SK-N-SH (cell line): ENCODE results near the gene ANKRD52. TPM values are rescaled to one million over a fixed set of nuclear protein-coding genes. Genes with fewer than 3 reads are reported as not detected.

Experiments
- CTCF ChIA-PET: fragments of 300-600, 350-600 bp; formaldehyde crosslinking; extraction: SDS; loops from one replicate; lab custom pipeline; 2021; lab: Yijun Ruan, JAX
- POLR2A ChIA-PET: fragments of 350-600 bp; sonication (Branson Sonifier 250); formaldehyde crosslinking; extraction: SDS; loops from one replicate; lab custom pipeline; 2020; ENCODE audit warnings: antibody characterized with exemption, inconsistent platforms; lab: Yijun Ruan, JAX
- DNase-seq: peaks from one replicate; pipeline ENCODE4 v3.0.0; 2012
- H2AFZ ChIP-seq: fragments of 200-600 bp; sonication (generic); 2 replicates; pipeline ENCODE4 v1.8.1; 2016; ENCODE audit warnings: antibody characterized with exemption, mild to moderate bottlenecking, low read depth
- H3F3A ChIP-seq: fragments of 200-600 bp; sonication (generic); replicated peaks from 2 replicates; pipeline ENCODE3; 2016; ENCODE audit warnings: antibody characterized with exemption, mild to moderate bottlenecking; ENCODE audit not compliant: insufficient read depth
- H3K27ac ChIP-seq, 2 experiments: fragments of 200-500 bp in 1 of 2; fragments of 200-600 bp in 1 of 2; sonication (Bioruptor generic) in 1 of 2; sonication (generic), shearing (Covaris generic) in 1 of 2; 2 replicates each; pipeline versions ENCODE4 v1.5.1 to v1.6.1; 2014 to 2016; ENCODE audit warnings: low read depth in 2 of 2, inconsistent platforms in 1 of 2, low read length in 1 of 2, mild to moderate bottlenecking in 1 of 2, mixed read lengths in 1 of 2
- H3K27me3 ChIP-seq: fragments of 200-600 bp; sonication (generic), shearing (Covaris generic); 2 replicates; pipeline ENCODE4 v1.6.1; 2016; ENCODE audit warnings: mixed run types; ENCODE audit not compliant: insufficient read depth
- H3K36me3 ChIP-seq, 2 experiments: fragments of 200-500 bp in 1 of 2; fragments of 200-600 bp in 1 of 2; sonication (Bioruptor generic) in 1 of 2; sonication (generic) in 1 of 2; replicated peaks in 1 of 2; 2 replicates each; pipeline versions ENCODE3 to v1.5.1; 2014 to 2016; ENCODE audit warnings: low read length in 1 of 2, mild to moderate bottlenecking in 1 of 2; ENCODE audit not compliant: insufficient read depth in 2 of 2, control insufficient read depth in 1 of 2
- H3K4me1 ChIP-seq, 2 experiments: fragments of 200-500 bp in 1 of 2; fragments of 200-600 bp in 1 of 2; sonication (Bioruptor generic) in 1 of 2; sonication (generic), shearing (Covaris generic) in 1 of 2; 2 replicates each; pipeline versions ENCODE4 v1.5.1 to v1.6.1; 2014 to 2016; ENCODE audit warnings: low read depth in 1 of 2, low read length in 1 of 2, mixed run types in 1 of 2; ENCODE audit not compliant: insufficient read depth in 2 of 2, control insufficient read depth in 1 of 2
- H3K4me2 ChIP-seq: fragments of 200-600 bp; sonication (generic), shearing (Covaris generic); 2 replicates; pipeline ENCODE4 v1.6.1; 2017; ENCODE audit warnings: mixed run types
- H3K4me3 ChIP-seq, 2 experiments: fragments of 200-500 bp in 1 of 2; fragments of 200-600 bp in 1 of 2; sonication (Bioruptor generic) in 1 of 2; sonication (generic), shearing (Covaris generic) in 1 of 2; 2 replicates each; pipeline versions ENCODE4 v1.5.1 to v1.8.1; 2014 to 2016; ENCODE audit warnings: low read depth in 2 of 2, inconsistent platforms in 1 of 2, low read length in 1 of 2, mild to moderate bottlenecking in 1 of 2, mixed read lengths in 1 of 2, moderate library complexity in 1 of 2
- H3K79me2 ChIP-seq: fragments of 200-600 bp; sonication (generic); 2 replicates; pipeline ENCODE4 v1.8.1; 2017; ENCODE audit warnings: mild to moderate bottlenecking; ENCODE audit not compliant: insufficient read depth
- H3K9ac ChIP-seq: fragments of 200-600 bp; sonication (generic); 2 replicates; pipeline ENCODE4 v1.6.1; 2017; ENCODE audit warnings: mixed run types
- H3K9me2 ChIP-seq: fragments of 200-600 bp; sonication (generic); 2 replicates; pipeline ENCODE4 v1.6.1; 2017; ENCODE audit warnings: mixed run types
- H3K9me3 ChIP-seq: fragments of 200-600 bp; sonication (generic); 2 replicates; pipeline ENCODE4 v1.6.1; 2017; ENCODE audit warnings: mixed run types, mild to moderate bottlenecking, moderate library complexity
- H4K20me1 ChIP-seq: fragments of 200-600 bp; sonication (generic); 2 replicates; pipeline ENCODE4 v1.6.1; 2017; ENCODE audit warnings: mild to moderate bottlenecking, mixed run types; ENCODE audit not compliant: insufficient read depth
- CHD2 ChIP-seq: fragments of 150-350 bp; IDR thresholded peaks from 2 replicates; pipeline ENCODE4 v1.6.1; 2018; ENCODE audit warnings: low read length; ENCODE audit not compliant: partially characterized antibody
- ELF1 ChIP-seq: IDR thresholded peaks from 2 replicates; pipeline ENCODE4 v1.4.0; 2012
- EP300 ChIP-seq, 2 experiments: IDR thresholded peaks; 2 replicates each; pipeline versions ENCODE4 v1.4.0 to v1.6.1; 2012; ENCODE audit warnings: borderline replicate concordance in 1 of 2, low read depth in 1 of 2, low read length in 1 of 2
- GATA2 ChIP-seq: sonication (generic); formaldehyde crosslinking; IDR thresholded peaks from 2 replicates; pipeline ENCODE4 v1.5.0; 2020; ENCODE audit warnings: mild to moderate bottlenecking, missing genetic modification reagents
- NRF1 ChIP-seq: IDR thresholded peaks from 2 replicates; pipeline ENCODE4 v1.6.1; 2012; ENCODE audit warnings: low read depth, mild to moderate bottlenecking, low read length
- PBX3 ChIP-seq: IDR thresholded peaks from 2 replicates; pipeline ENCODE4; 2012
- POLR2AphosphoS5 ChIP-seq: IDR thresholded peaks from 2 replicates; pipeline ENCODE4 v1.6.1; 2012; ENCODE audit warnings: low read depth, low read length
- RXRA ChIP-seq: IDR thresholded peaks from 2 replicates; pipeline ENCODE4 v1.4.0; 2012; ENCODE audit warnings: low read depth, mild to moderate bottlenecking, borderline replicate concordance
- SIN3A ChIP-seq: IDR thresholded peaks from 2 replicates; pipeline ENCODE4 v1.6.1; 2012; ENCODE audit warnings: low read depth, mild to moderate bottlenecking, low read length, moderate library complexity, borderline replicate concordance
- TCF12 ChIP-seq: IDR thresholded peaks from 2 replicates; pipeline ENCODE4 v1.4.0; 2012
- USF2 ChIP-seq: fragments of 150-350 bp; IDR thresholded peaks from 2 replicates; pipeline ENCODE4 v1.6.1; 2017; ENCODE audit warnings: antibody characterized with exemption, low read length, low read depth, borderline replicate concordance
- polyA plus RNA-seq, 3 experiments: library from polyadenylated mRNA; depleted of rRNA; stranded (reverse); fragments of >200 nt; gene quantifications; 2 replicates each; pipeline ENCODE4 v1.2.3, GENCODE V29; 2012
- TF ChIP-seq, protein P1 (sequence below): fragments of 200-600 bp; sonication (generic); IDR thresholded peaks from 2 replicates; pipeline ENCODE4 v1.6.1; 2017; ENCODE audit warnings: antibody characterized with exemption, mild to moderate bottlenecking, moderate library complexity
- TF ChIP-seq, protein P2 (sequence below): IDR thresholded peaks from 2 replicates; pipeline ENCODE4 v1.4.0; 2012; ENCODE audit warnings: low read depth, borderline replicate concordance
- TF ChIP-seq, protein P3 (sequence below): IDR thresholded peaks from 2 replicates; pipeline ENCODE4 v1.4.0; 2012; ENCODE audit warnings: low read depth, borderline replicate concordance

ANKRD52 gene
- polyA plus RNA-seq, 1 of the 3 experiments (the other 2 are of a cell fraction), result 23.4 TPM

DNA sequence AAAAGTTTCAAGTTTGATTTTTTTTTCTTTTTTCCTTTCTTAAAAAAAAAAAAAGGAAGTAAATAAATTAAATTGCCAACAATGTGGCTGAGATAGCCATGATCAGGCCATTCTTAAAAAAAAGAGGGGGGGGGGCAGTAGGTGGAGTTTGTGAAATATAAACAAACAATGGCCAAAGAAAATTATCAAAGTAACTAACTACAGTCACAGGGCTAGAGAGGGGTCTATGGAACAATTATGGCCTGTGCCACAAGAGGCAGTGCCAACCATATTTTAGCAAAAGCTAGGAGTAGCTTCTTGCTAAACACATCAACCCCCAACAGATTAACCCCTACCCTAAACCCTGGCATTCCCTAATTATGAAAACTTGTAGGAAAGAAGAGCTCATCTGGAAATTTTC lies 52.7 kb downstream of the ANKRD52 start:
- peaks cover 46% of the 10 kb centered on the region for H3F3A ChIP-seq
- H3K4me2 ChIP-seq, result no peak overlapping the region
- H3K27me3 ChIP-seq, result no peaks in the 10 kb centered on the region
- ChIA-PET CTCF (interaction anchor here (1.0 to 7.3 kb wide), 12 partner anchors 9 to 210 kb away, joined by 3 to 123 read pairs (median 4); partner anchors contain the start of genes ANKRD52, RNF41 and SMARCC2), POLR2A (interaction anchor here (3.8 kb wide), 1 partner anchor 16 kb away, joined by 23 read pairs; the partner anchor contains the start of gene RNF41)
- H3K4me3 ChIP-seq, result no peak overlapping the region
- H3K79me2 ChIP-seq, result no peaks in the 10 kb centered on the region
- TF ChIP-seq, protein P1, sequence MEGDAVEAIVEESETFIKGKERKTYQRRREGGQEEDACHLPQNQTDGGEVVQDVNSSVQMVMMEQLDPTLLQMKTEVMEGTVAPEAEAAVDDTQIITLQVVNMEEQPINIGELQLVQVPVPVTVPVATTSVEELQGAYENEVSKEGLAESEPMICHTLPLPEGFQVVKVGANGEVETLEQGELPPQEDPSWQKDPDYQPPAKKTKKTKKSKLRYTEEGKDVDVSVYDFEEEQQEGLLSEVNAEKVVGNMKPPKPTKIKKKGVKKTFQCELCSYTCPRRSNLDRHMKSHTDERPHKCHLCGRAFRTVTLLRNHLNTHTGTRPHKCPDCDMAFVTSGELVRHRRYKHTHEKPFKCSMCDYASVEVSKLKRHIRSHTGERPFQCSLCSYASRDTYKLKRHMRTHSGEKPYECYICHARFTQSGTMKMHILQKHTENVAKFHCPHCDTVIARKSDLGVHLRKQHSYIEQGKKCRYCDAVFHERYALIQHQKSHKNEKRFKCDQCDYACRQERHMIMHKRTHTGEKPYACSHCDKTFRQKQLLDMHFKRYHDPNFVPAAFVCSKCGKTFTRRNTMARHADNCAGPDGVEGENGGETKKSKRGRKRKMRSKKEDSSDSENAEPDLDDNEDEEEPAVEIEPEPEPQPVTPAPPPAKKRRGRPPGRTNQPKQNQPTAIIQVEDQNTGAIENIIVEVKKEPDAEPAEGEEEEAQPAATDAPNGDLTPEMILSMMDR, result peak; percentile 39
- TF ChIP-seq, protein P2, sequence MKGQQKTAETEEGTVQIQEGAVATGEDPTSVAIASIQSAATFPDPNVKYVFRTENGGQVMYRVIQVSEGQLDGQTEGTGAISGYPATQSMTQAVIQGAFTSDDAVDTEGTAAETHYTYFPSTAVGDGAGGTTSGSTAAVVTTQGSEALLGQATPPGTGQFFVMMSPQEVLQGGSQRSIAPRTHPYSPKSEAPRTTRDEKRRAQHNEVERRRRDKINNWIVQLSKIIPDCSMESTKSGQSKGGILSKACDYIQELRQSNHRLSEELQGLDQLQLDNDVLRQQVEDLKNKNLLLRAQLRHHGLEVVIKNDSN, result no peak
- TF ChIP-seq USF2 (no peak), POLR2AphosphoS5 (no peak), CHD2 (no peak), SIN3A (no peak)
- TF ChIP-seq, protein P3, sequence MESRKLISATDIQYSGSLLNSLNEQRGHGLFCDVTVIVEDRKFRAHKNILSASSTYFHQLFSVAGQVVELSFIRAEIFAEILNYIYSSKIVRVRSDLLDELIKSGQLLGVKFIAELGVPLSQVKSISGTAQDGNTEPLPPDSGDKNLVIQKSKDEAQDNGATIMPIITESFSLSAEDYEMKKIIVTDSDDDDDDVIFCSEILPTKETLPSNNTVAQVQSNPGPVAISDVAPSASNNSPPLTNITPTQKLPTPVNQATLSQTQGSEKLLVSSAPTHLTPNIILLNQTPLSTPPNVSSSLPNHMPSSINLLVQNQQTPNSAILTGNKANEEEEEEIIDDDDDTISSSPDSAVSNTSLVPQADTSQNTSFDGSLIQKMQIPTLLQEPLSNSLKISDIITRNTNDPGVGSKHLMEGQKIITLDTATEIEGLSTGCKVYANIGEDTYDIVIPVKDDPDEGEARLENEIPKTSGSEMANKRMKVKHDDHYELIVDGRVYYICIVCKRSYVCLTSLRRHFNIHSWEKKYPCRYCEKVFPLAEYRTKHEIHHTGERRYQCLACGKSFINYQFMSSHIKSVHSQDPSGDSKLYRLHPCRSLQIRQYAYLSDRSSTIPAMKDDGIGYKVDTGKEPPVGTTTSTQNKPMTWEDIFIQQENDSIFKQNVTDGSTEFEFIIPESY, result no peak
- H4K20me1 ChIP-seq, result no peaks in the 10 kb centered on the region; the same call in 1 of the 2 replicates
- H3K9me3 ChIP-seq, result no peaks in the 10 kb centered on the region
- no peaks in the 10 kb centered on the region; a peak in 1 of 4 replicates for H3K4me1 ChIP-seq
- H2AFZ ChIP-seq, result no peak overlapping the region
- H3K9me2 ChIP-seq, result no peaks in the 10 kb centered on the region
- H3K27ac ChIP-seq, result 0 out of 4 replicates have a peak overlapping the region, but pooled peaks of 1 of the 2 experiments have one; percentile 8
- DNase-seq, result no peak
- H3K9ac ChIP-seq, result no peak overlapping the region
- H3K36me3 ChIP-seq, result peaks cover 45 to 52% of the 10 kb centered on the region in 2 experiments

DNA sequence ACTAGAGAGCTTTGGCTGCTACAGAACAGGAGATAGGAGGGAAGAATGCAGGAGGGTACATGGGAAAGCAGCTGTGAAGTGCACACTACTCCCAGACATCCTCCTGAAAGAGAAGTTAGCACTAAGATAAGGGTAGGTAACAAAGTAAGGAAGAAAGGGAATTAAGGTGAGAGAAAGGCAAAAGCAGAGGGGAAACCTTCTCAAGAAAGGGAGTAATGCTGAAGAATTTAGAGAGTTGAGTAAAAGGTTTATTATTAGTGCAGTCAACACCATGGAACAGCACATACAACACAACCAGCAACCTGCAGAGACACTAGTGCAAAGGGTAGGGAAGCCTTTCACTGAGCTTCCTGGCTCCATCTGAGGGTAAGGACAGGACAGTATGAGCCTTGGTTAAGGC lies 53.9 kb downstream of the ANKRD52 start:
- H3K4me2 ChIP-seq, result no peak overlapping the region
- no peaks in the 10 kb centered on the region for H3K27me3 ChIP-seq
- POLR2A ChIA-PET, result interaction anchor here (1.6 kb wide), 1 partner anchor 17 kb away, joined by 6 read pairs; the partner anchor contains the start of gene RNF41
- no peaks in the 10 kb centered on the region; a peak in 1 of 4 replicates for H3K4me1 ChIP-seq
- CTCF ChIA-PET, result interaction anchor here (0.7 to 7.3 kb wide), 7 partner anchors 12 to 85 kb away, joined by 3 to 123 read pairs (median 4); partner anchors contain the start of genes ANKRD52, RNF41 and SMARCC2
- H3K9ac ChIP-seq, result no peak overlapping the region
- H3F3A ChIP-seq, result peaks cover 46% of the 10 kb centered on the region
- no peak overlapping the region for H3K27ac ChIP-seq
- H3K9me3 ChIP-seq, result no peaks in the 10 kb centered on the region
- no peaks in the 10 kb centered on the region for H3K79me2 ChIP-seq
- H3K9me2 ChIP-seq, result no peaks in the 10 kb centered on the region
- no peak overlapping the region for H2AFZ ChIP-seq
- no peak overlapping the region for H3K4me3 ChIP-seq
- TF ChIP-seq PBX3 (no peak), NRF1 (no peak), GATA2 (CRISPR knock-in tag) (no peak), RXRA (no peak), ELF1 (no peak), EP300 (IDR thresholded peaks at IDR 0.05; ENCODE audit: borderline replicate concordance in 1 of 2, low read depth in 1 of 2, low read length in 1 of 2) (no peak), TCF12 (no peak)
- TF ChIP-seq, protein P3, result no peak
- TF ChIP-seq, all 33 proteins: peak for 0
- H3K36me3 ChIP-seq, result peaks cover 35 to 43% of the 10 kb centered on the region in 2 experiments
- H4K20me1 ChIP-seq, result no peaks in the 10 kb centered on the region; the same call in 1 of the 2 replicates
- no peak for DNase-seq
